Liver (tissue), 3 donors: ENCODE results near the gene AOPEP.

ENCODE experiments used
- EGR1 ChIP-seq, 2 donors: IDR thresholded peaks; 2 replicates each; pipeline ENCODE4 v1.6.1; 2016 to 2018; ENCODE audit warnings: antibody characterized with exemption in 2 of 2, low read depth in 2 of 2
- TAF1 ChIP-seq: conservative IDR thresholded peaks from 2 replicates; pipeline ENCODE4 v1.6.1; 2016; ENCODE audit warnings: antibody characterized with exemption, mild to moderate bottlenecking
- YY1 ChIP-seq: IDR thresholded peaks from 2 replicates; pipeline ENCODE4 v1.6.1; 2016; ENCODE audit warnings: antibody characterized with exemption, mild to moderate bottlenecking
- TF ChIP-seq, protein P1 (sequence below): fragments of 150-350 bp; IDR thresholded peaks from 2 replicates; pipeline ENCODE4 v1.5.1; 2017; ENCODE audit warnings: improper control_type of control experiment, low read depth, low read length; ENCODE audit not compliant: missing input control
- donor health status: healthy.
- donor health status: healthy.

DNA sequence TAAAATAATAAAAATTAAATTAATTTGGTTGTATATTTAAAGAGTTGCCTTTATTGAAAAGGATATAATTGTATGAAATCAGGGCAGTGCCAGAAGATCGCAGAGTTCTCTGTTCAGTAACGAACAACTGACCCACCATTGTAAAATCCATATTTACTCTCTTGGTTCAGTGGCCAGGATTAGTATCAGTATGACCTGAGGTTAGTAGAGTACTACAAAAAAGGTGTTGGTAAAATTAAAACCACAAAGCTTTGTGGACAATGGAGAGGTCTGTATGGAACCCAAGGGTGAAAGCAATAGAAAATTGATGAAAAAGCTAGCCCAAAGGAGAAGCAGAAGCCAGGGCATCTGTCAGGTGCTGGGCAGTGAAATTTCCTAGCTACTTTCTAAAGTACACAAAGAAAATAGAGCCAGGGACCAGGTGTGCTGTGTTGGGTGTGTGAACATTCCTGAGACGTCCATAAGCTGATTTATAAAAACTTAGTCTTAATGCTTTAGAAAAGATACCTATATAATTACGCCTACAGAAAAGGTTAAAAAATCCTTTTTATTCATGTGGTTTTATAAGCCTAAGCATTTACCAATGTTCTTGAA is 159.5 kb downstream of the AOPEP start:
- TF ChIP-seq EGR1 (IDR thresholded peaks at IDR 0.05; ENCODE audit: low read depth in 2 of 2) (no peak), TAF1 (no peak), YY1 (no peak)
- TF ChIP-seq, protein P1, sequence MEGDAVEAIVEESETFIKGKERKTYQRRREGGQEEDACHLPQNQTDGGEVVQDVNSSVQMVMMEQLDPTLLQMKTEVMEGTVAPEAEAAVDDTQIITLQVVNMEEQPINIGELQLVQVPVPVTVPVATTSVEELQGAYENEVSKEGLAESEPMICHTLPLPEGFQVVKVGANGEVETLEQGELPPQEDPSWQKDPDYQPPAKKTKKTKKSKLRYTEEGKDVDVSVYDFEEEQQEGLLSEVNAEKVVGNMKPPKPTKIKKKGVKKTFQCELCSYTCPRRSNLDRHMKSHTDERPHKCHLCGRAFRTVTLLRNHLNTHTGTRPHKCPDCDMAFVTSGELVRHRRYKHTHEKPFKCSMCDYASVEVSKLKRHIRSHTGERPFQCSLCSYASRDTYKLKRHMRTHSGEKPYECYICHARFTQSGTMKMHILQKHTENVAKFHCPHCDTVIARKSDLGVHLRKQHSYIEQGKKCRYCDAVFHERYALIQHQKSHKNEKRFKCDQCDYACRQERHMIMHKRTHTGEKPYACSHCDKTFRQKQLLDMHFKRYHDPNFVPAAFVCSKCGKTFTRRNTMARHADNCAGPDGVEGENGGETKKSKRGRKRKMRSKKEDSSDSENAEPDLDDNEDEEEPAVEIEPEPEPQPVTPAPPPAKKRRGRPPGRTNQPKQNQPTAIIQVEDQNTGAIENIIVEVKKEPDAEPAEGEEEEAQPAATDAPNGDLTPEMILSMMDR, result no peak
